H9 (cell line): ENCODE results near the gene THUMPD1. TPM values are rescaled to one million over a fixed set of nuclear protein-coding genes. Genes with fewer than 3 reads are reported as not detected.

Experiments
- DNase-seq: peaks from one replicate; pipeline ENCODE4 v3.0.0-alpha.2; 2017
- H2AFZ ChIP-seq: one replicate; pipeline ENCODE4 v1.6.1; 2013; ENCODE audit warnings: mild to moderate bottlenecking, low read length, control low read depth, moderate library complexity
- H2AK5ac ChIP-seq: 2 replicates; pipeline ENCODE4 v1.6.1; 2013; ENCODE audit warnings: low read length, control low read depth, mixed read lengths; ENCODE audit not compliant: insufficient read length
- H2BK120ac ChIP-seq: one replicate; pipeline ENCODE4 v1.6.1; 2013; ENCODE audit warnings: low read depth, mild to moderate bottlenecking, low read length, control low read depth, inconsistent platforms; ENCODE audit not compliant: poor library complexity, severe bottlenecking
- H2BK12ac ChIP-seq: 2 replicates; pipeline ENCODE4 v1.6.1; 2013; ENCODE audit warnings: low read length, control low read depth, mixed read lengths, low read depth; ENCODE audit not compliant: insufficient read length
- H2BK15ac ChIP-seq: 2 replicates; pipeline ENCODE4 v1.6.1; 2013; ENCODE audit warnings: low read depth, low read length, control low read depth
- H2BK20ac ChIP-seq: one replicate; pipeline ENCODE4 v1.6.1; 2013; ENCODE audit warnings: low read depth, mild to moderate bottlenecking, low read length, control low read depth, inconsistent platforms; ENCODE audit not compliant: poor library complexity, severe bottlenecking
- H2BK5ac ChIP-seq: 2 replicates; pipeline ENCODE4 v1.6.1; 2013; ENCODE audit warnings: low read length, control low read depth, mixed read lengths; ENCODE audit not compliant: insufficient read length
- H3K14ac ChIP-seq: 2 replicates; pipeline ENCODE4 v1.6.1; 2013; ENCODE audit warnings: low read length, control low read depth; ENCODE audit not compliant: insufficient read depth
- H3K18ac ChIP-seq: 2 replicates; pipeline ENCODE4 v1.6.1; 2013; ENCODE audit warnings: low read depth, mild to moderate bottlenecking, mixed read lengths, low read length, control low read depth; ENCODE audit not compliant: insufficient read length
- H3K23ac ChIP-seq: 2 replicates; pipeline ENCODE4 v1.6.1; 2013; ENCODE audit warnings: low read length, control low read depth, mixed read lengths, low read depth; ENCODE audit not compliant: insufficient read length
- H3K23me2 ChIP-seq: 2 replicates; pipeline ENCODE4 v1.6.1; 2013; ENCODE audit warnings: low read depth, mild to moderate bottlenecking, mixed read lengths, low read length, control low read depth; ENCODE audit not compliant: insufficient read length, poor library complexity, severe bottlenecking
- H3K27ac ChIP-seq: 2 replicates; pipeline ENCODE4 v1.5.1; 2013; ENCODE audit warnings: low read length, control low read depth, mixed read lengths, low read depth; ENCODE audit not compliant: insufficient read length
- H3K27me3 ChIP-seq: 2 replicates; pipeline ENCODE4 v1.6.1; 2013; ENCODE audit warnings: low read length, control low read depth, inconsistent platforms; ENCODE audit not compliant: insufficient read depth
- H3K4ac ChIP-seq: 2 replicates; pipeline ENCODE4 v1.6.1; 2013; ENCODE audit warnings: low read depth, mild to moderate bottlenecking, control low read depth, inconsistent platforms, low read length, moderate library complexity
- H3K4me1 ChIP-seq: 2 replicates; pipeline ENCODE4 v1.6.1; 2013; ENCODE audit warnings: low read length, control low read depth, inconsistent platforms; ENCODE audit not compliant: insufficient read depth
- H3K4me2 ChIP-seq: 2 replicates; pipeline ENCODE4 v1.6.1; 2013; ENCODE audit warnings: low read length, control low read depth, mixed read lengths; ENCODE audit not compliant: insufficient read length, insufficient read depth
- H3K56ac ChIP-seq: 2 replicates; pipeline ENCODE4 v1.6.1; 2013; ENCODE audit warnings: low read depth, mild to moderate bottlenecking, mixed read lengths, low read length, control low read depth; ENCODE audit not compliant: insufficient read length
- H3K79me1 ChIP-seq: 2 replicates; pipeline ENCODE4 v1.6.1; 2013; ENCODE audit warnings: low read depth, mild to moderate bottlenecking, moderate library complexity, low read length, control low read depth, inconsistent platforms; ENCODE audit not compliant: insufficient read depth, poor library complexity, severe bottlenecking
- H3K79me2 ChIP-seq: 2 replicates; pipeline ENCODE4 v1.6.1; 2013; ENCODE audit warnings: low read length, control low read depth, inconsistent platforms; ENCODE audit not compliant: insufficient read depth
- H3K9ac ChIP-seq: 2 replicates; pipeline ENCODE4 v1.6.1; 2013; ENCODE audit warnings: low read length, control low read depth, mixed read lengths; ENCODE audit not compliant: insufficient read length; ENCODE audit errors: extremely low read depth
- H3K9me3 ChIP-seq: one replicate; pipeline ENCODE4 v1.6.1; 2013; ENCODE audit warnings: low read depth, low read length, inconsistent platforms; ENCODE audit not compliant: control insufficient read depth
- H3T11ph ChIP-seq: one replicate; pipeline ENCODE4 v1.6.1; 2013; ENCODE audit warnings: mild to moderate bottlenecking, low read length, control low read depth, inconsistent platforms
- H4K20me1 ChIP-seq: one replicate; pipeline ENCODE4 v1.6.1; 2013; ENCODE audit not compliant: control insufficient read depth, insufficient read length, insufficient read depth
- H4K5ac ChIP-seq: 2 replicates; pipeline ENCODE4 v1.6.1; 2013; ENCODE audit warnings: low read depth, mild to moderate bottlenecking, mixed read lengths, low read length, control low read depth; ENCODE audit not compliant: insufficient read length
- H4K8ac ChIP-seq: replicated peaks from 2 replicates; pipeline ENCODE4 v1.6.1; 2013; ENCODE audit warnings: low read length, control low read depth, mixed read lengths, low read depth; ENCODE audit not compliant: insufficient read length
- H4K91ac ChIP-seq: 2 replicates; pipeline ENCODE4 v1.6.1; 2013; ENCODE audit warnings: low read depth, mild to moderate bottlenecking, moderate library complexity, mixed read lengths, low read length, control low read depth; ENCODE audit not compliant: insufficient read length
- H3K27ac Mint-ChIP-seq, 3 experiments: 2 replicates in 2 of 3; 3 replicates in 1 of 3; pipeline ENCODE4 v1.8.0; 2020 to 2021; ENCODE audit warnings: mixed read lengths in 3 of 3, mild to moderate bottlenecking in 1 of 3, moderate library complexity in 1 of 3
- H3K27me3 Mint-ChIP-seq: 2 replicates; pipeline ENCODE4 v1.8.0; 2021; ENCODE audit warnings: low read depth, mild to moderate bottlenecking, moderate library complexity, mixed read lengths
- H3K36me3 Mint-ChIP-seq, 3 experiments: 2 replicates in 2 of 3; 3 replicates in 1 of 3; pipeline ENCODE4 v1.8.0; 2020 to 2021; ENCODE audit warnings: low read depth in 3 of 3, mixed read lengths in 3 of 3; ENCODE audit not compliant: insufficient read depth in 1 of 3
- H3K4me1 Mint-ChIP-seq, 2 experiments: 2 replicates each; pipeline ENCODE4 v1.8.0; 2020; ENCODE audit warnings: mixed read lengths in 2 of 2
- H3K4me3 Mint-ChIP-seq, 2 experiments: 2 replicates in 1 of 2; 3 replicates in 1 of 2; pipeline ENCODE4 v1.8.0; 2020 to 2021; ENCODE audit warnings: mild to moderate bottlenecking in 2 of 2, mixed read lengths in 2 of 2, moderate library complexity in 1 of 2
- H3K9me3 Mint-ChIP-seq, 2 experiments: 2 replicates in 1 of 2; 3 replicates in 1 of 2; pipeline ENCODE4 v1.8.0; 2020; ENCODE audit warnings: mild to moderate bottlenecking in 2 of 2, mixed read lengths in 2 of 2, moderate library complexity in 1 of 2
- CTCF ChIP-seq: fragments of 200-600 bp; sonication (generic); conservative IDR thresholded peaks from 3 replicates; pipeline ENCODE4 v1.8.0; 2021; ENCODE audit warnings: antibody characterized with exemption, mild to moderate bottlenecking
- WGBS: extraction: QIAGEN DNeasy Blood & Tissue Kit; methylation state at CpG from one replicate; pipeline ENCODE4 v1.1.7; 2013; ENCODE audit warnings: missing lambda C conversion rate, low lambda C conversion rate, mixed read lengths; ENCODE audit not compliant: insufficient read length; ENCODE audit errors: extremely low coverage; 5-methylcytosine and 5-hydroxymethylcytosine counted together
- total RNA-seq: library from RNA; stranded (reverse); gene quantifications from 2 replicates; pipeline ENCODE4 v1.2.1, GENCODE V29; 2021

THUMPD1 gene
- total RNA-seq, 1 experiment from 2014 or later: 51.3 TPM

GRCh38 chr16:20753727-20754126 is 12.1 kb upstream of the THUMPD1 start:
- Histone ChIP-seq H3K56ac (no peak overlapping the region), H3K4me2 (no peak overlapping the region), H4K5ac (no peak overlapping the region), H3K9me3 (no peaks in the 10 kb centered on the region), H3K27ac (no peak overlapping the region), H3K23ac (no peak overlapping the region), H3K27me3 (no peaks in the 10 kb centered on the region), H3K23me2 (no peaks in the 10 kb centered on the region), H2BK20ac (no peak overlapping the region), H3K14ac (no peak overlapping the region), H3K4ac (no peak overlapping the region), H4K91ac (no peak overlapping the region), H4K8ac (no peak overlapping the region), H3T11ph (no peak overlapping the region), H3K79me1 (no peaks in the 10 kb centered on the region), H3K4me1 (no peaks in the 10 kb centered on the region), H2AK5ac (no peak overlapping the region), H3K9ac (no peak overlapping the region), H2BK120ac (no peak overlapping the region), H2BK5ac (no peak overlapping the region), H2BK15ac (no peak overlapping the region), H4K20me1 (no peaks in the 10 kb centered on the region), H2BK12ac (no peak overlapping the region), H2AFZ (no peak overlapping the region), H3K79me2 (no peaks in the 10 kb centered on the region), H3K18ac (no peak overlapping the region)
- Mint-ChIP-seq H3K4me3 (no peak overlapping the region), H3K9me3 (no peaks in the 10 kb centered on the region; a peak in 1 of 5 replicates), H3K36me3 (no peaks in the 10 kb centered on the region), H3K27ac (no peak overlapping the region), H3K27me3 (peaks cover 15% of the 10 kb centered on the region), H3K4me1 (0 out of 4 replicates have a peak, but pooled peaks cover 0 to 3% of the 10 kb centered on the region in 2 experiments)
- no CpG with 5 or more reads among the region's 1 CpG for WGBS
- DNase-seq: no peak
- no peak for TF ChIP-seq CTCF
